Dermis blood vessel endothelial cell (primary cell): ENCODE results near the gene GDF7. TPM values are rescaled to one million over a fixed set of nuclear protein-coding genes. Genes with fewer than 3 reads are reported as not detected.
A peak's percentile ranks its signal among the peaks of the same experiment; 100 is the strongest.

ENCODE experiments used
- DNase-seq: peaks from one replicate; pipeline ENCODE4 v3.0.0; 2010
- total RNA-seq: library from RNA; depleted of rRNA; stranded (reverse); fragments of >200 nt; gene quantifications from 2 replicates; pipeline ENCODE4 v1.2.3, GENCODE V29; 2014

Gene GDF7
- total RNA-seq: 5.4 and 28.1 TPM in 2 replicates

DNA sequence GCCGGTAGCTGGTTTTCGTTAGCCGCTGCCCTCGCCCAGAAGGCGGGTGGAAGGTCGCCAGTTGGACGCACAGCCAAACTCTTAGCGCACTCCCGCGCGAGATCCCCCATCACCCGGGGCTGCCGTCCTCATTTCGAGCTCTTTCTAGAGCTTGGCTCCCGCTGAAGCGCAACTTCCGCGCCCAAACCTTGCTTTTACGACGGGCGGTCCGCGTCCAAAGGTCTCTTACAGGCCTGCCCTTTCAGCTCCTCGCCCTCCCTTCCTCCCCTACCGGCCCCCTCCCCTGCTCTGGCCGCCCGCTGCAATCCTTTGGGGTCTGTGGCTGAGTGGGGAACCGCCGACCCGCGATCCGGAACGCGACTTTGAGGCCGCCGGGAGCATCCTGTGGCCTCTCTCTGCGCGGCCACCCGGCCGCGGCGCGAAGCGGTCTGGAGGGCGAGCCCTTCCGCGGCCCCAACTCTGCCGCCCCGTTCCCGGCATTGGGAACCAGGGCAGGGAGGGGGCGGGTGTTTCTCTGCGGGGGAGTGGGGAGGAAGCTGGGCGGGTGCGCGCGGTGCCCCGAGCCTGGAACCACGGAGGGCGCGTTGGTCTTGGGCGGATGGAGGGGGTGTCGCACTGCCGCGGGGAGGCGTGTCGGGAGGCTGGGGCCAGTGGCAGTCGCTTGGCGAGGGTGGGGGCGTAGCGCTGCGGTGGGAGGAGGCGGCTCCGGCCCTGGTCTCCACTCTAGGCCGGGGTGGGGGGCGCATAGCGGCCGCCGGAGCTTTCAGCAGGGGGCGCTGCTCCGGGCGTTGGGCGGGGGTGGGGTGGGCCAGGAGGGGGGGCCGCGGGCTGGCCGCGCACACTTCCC is at the start of gene GDF7:
GDF7 (plus strand) TSS at position 841 of the 847 bp plus-strand sequence. CDS start 96 bp downstream, outside the sequence.
- peak; percentile 38 for DNase-seq

DNA sequence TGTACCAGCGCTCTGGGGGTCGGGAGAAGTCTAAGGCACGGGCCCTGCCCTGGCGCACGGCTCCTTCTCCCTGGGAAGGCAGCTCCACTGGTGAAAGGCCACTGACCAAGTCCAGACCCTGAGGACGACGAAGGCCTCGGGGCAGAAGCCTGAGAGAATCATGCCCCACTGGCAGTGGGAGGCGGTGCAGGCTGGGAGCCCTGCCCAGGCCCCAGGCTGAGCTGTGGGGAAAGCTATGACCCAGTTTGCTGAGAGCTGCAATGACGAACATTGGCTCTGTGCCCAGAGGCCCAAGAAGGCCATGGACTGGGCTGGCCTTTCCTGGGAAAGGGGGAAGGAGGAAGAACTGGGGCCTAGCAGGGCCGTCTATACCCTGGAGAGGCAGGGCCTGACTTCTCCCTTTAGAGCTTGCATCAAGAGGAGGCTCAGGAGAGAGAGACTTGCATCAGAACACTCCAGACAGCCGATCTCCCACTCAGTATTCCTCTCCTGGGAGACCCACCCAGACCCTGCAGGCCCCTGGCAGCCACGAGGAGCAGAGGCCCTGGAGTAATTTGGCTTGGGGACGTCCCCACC is 49.0 kb upstream of the GDF7 start:
- peak; percentile 97 for DNase-seq

DNA sequence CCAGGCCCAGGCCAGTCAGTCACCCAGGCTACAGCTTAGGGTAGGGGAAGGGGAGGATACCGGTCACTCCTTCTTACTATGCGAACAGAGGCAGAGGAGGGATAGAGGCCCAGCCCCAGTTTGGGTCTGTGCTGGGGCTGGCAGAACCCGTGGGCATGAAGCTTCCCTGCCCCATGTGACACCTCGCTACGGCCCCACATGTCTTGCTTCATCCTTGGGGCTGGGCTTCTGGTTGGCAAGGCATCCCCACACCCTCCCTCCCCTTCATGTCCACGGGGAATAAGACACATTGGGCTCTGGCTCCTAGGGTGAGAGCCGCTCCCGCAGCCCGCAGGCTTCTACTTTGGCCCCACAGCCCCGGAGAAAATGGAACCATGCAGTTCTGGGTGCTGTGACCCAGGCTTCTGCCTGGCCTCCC is 48.5 kb upstream of the GDF7 start:
- no peak for DNase-seq

DNA sequence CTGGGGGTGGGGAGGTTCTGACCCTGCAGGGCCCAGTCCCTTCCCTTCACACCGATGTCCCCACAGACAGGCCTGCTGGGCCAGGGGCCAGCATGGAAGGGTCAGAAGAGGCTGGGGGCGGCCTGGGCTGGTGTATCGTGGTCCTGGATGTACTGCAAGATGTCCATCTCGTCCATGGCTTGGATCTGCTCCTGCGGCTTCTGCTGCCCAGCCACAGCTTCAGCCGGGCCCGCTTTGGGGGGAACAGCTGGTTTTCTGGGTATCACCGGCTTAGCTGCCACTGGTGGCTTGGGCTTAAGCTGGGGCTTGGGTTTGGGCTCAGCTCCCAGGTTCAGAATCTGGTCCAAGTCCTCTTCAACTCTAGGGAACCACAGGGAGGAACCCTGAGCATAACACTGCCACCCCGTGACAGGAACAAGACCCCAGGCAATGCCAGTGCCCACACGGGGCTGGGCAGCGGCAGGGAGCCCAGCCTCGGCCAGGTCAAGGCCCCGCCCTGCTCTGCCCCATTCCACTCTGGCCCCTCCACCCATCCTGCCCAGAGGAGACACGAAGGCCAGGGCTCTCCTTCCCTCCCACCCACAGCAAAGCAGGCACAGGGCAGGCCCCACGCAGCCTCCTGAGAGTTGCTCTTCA is 47.9 kb upstream of the GDF7 start:
- no peak for DNase-seq

DNA sequence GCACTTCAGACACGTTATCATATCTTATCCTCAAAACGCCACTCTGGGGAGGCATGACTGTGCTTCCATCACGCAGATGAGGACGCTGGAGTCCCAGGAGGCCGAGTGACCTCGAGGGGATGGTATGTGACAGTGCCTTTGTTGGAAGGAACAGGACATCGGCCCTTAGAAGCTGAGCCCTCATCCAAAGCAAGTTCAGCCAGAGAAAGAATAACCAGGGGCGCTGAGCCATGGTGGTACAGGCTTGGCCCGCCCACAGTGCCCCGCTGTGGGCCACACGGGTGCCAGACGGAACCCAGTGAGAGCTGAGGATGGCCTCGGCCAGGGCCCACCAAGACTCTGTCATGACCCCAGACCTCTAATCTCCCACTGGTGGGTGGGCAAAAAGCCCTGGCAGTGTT is 47.3 kb upstream of the GDF7 start:
- no peak for DNase-seq

DNA sequence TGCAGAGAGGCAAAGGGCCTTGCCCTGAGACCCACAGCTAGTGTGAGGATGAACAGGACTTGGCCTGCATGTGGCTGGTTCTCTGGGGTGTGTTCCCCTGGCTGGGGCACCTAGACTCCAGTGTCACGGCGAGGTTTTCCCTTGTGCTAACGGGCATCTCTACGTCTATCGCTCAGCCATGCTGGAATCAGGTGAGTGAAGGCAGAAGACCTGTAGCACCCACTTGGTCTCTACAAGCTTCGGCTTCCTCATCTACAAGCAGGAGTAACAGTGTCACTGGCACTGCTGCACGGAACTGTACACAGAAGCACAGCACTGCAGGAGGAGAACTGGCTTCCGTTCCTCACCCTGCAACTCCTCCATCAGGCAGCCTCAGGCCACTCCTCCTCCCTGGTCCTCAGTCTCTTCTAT is 46.7 kb upstream of the GDF7 start:
- DNase-seq: no peak

DNA sequence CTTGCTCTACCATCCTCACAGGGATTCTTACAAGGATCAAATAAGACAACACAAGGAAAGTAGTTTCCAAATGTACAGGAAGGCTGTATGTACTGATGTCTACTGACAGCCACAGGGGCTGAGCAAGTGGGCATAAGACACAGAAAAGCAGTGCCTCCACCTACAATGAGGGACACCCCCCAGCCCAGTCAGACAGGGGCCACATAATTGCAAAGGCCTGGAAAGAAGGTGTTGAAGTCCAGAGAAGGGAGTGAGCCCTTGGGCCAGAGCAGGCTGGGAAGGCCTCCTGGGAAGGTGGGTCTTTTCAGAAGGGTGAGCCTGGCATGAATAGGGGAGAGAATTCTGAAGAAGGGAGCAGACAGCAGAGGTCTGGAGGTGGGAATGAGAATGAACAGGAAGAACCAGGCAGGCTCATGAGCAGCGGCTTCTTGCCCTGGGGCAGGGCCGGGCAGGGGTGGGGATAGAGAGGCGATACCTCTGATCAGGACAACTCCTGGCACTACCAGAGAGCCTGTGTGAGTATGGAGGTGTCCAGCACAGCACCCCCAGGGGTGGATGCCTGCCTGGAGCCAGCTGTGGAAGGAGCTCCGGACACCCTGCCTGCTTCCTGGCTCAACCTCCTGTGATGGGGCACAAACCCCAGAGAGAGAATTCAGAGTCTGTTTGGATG is 46.1 kb upstream of the GDF7 start:
- DNase-seq: no peak

DNA sequence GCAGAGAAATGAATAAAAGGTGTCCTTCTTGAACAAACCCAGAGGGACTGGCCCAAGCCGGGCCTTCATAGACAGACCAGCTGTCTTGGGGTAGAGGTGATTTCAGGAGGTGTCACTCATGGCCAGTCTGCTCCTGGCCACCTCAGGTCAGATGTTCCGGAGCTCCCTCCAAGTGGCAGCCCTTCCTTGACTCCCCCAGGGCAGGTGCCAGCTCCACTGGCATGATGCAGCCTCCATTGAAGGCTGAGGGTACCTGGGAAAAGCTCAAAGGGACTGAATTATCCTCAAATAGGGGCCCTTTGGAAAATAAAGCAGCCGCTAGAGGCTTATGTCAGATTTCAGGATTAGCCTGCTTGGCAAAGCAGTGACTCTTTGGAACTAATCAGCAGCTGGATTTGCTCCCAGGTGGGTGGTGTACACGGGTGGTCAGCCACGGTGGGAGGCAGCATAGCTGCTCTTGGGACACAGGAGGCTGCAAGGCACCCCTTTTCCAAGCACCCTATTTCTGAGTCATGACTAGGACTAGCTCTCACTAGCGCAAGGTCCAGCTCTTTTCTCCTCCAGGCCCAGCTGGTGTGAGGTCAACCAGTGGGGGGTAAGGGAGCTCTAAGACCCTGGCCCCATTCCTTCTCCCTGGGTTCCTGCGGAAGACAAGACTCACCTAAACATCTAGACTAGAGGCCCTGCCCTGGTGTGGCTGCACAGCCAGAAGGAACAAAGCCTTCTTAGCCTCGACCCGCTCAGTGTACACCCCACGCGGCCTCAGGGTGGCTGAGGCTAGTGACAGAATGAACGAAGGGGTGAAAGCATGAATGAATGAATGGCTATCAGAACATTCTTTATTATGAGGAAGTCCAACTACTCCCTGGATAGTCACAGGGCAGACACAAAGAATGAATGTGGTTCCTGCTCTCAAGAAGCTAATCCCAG is 45.3 kb upstream of the GDF7 start:
- DNase-seq: no peak

DNA sequence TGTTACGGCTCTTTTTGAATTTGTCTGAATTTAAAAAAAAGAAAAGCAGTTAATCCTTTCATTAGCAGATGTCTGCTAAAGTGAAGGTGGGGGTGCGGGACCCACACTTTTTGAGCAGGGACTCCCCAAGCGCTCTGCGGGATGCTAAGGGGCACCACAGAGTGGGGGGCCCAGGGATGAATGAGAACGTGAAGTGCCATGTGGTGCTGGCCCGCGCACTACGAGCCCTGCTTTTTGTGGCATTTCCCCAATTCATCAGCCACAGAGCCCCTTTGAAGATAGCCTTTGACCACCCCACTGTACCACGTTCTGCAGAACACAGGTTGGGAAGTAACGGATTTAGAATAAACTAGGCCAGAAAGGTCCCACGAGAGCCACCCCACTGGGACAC is 44.7 kb upstream of the GDF7 start:
- no peak for DNase-seq

DNA sequence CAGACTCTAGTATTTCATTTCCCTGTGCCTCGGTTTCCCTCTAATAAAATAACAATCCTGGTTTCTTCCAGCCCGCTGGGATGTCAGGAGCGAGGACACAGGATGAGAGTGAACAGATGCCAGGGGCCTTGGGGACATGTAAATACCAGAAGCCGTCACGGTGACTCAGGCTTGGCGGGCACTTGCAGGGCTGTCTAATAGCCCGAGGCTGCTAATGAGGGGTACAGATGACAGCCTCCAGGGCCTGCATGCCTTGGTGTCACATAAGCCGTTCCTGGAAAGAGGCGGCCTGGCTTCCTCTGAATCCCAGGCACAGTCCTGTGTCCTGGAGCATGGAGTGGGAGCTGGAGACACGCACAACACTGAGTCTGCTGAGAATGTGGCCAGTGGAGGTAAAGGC is 44.2 kb upstream of the GDF7 start:
- DNase-seq: no peak

DNA sequence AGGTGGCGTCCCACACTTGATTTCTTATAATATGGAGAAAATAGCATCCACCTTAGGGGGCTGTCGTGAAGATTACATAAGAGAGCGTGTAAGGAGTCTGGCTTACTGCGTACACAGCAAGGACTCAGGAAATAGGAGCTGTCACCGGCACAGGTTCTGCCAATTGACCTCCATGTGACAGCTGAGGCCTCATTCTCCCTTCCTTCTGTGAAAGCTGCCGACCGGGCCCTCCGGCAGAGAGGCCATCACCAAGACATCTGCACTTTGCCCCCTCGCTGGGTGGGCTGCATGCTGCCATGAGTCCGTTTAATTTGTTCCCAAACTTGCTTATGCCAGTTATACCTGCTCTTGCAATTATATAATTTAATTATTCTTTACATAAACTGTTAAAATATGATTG is 43.7 kb upstream of the GDF7 start:
- no peak for DNase-seq

DNA sequence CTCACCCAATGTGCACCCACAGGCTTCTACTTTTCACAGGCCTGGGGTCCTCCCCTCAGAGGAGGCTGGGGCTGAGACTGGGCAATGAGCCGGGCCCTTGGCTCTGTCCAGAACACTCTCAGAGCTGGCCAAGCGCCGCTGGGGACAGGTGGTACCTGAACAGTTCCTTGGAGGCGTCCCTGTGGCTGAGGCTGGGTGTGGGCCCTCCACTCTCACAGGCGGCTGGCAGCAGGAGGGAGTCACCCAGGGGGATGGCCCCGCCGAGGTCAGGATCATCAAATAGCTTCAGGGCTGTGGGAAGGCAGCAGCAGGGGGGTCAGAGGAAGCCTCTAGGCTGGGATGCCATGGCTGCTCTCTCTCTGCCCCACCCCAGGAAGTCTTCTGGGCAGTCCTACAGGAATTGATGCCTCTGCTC is 43.2 kb upstream of the GDF7 start:
- no peak for DNase-seq

DNA sequence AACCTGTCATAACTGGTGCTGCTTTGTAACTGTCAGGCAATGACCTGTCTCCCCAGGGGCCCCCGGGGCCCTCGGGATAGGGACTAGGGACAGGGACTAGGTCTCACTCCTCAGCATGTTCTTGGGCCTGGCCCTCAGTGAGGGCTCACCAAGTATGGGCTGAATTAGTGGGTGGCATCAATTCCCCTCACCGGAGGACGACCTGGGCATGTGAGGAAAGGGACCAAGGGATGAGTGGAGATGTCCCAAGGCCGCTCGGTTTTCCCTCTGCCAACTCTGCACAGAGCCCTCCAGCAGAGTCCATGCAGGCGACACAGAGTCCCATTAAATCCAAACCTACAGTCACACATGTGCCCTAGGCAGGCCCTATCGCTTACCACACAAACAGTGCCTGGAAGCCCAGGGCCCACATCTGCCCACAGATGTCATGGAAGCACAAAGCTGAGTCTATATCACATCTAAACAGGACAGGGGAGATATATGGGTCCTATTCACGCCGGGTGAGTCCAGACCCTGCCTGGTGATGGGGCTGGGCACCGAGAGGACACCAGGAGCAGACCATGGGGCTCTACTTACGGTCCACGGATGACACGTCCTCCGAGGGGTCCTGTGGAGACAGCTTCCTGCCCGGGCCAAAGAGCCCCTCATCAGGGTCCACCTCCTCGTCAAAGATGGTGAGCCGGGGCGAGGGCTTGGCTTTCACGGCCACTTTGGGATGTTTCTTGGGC is 42.6 kb upstream of the GDF7 start:
- no peak for DNase-seq

DNA sequence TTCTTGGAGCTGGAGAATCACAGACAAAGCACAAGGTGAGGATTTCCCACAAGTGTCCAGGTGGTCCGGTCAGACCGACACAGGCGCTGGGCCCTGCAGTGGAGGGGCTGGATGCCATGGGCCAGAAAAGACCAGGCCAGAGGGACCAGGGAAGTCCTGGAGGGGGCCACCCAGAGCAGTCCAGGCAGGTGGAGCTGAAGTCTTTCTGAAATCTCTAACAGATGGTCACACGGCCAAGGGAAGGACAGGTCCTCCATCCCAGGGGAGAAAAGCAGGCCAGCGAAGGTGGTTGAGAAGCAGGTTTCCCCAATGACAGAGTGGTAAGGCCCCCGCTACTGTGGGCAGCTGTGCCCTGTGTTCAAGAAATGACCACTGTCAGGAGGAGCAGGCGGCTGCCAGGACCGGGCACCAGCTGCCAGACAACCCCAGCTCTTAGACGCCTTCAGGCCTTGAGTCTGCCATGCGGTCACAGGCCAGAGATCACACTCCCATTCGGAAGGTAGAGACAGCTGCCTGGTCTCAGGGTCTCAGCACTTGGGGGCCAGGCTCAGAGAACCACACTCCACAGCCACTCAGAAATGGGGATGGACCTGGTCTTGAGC is 42.0 kb upstream of the GDF7 start:
- DNase-seq: no peak

DNA sequence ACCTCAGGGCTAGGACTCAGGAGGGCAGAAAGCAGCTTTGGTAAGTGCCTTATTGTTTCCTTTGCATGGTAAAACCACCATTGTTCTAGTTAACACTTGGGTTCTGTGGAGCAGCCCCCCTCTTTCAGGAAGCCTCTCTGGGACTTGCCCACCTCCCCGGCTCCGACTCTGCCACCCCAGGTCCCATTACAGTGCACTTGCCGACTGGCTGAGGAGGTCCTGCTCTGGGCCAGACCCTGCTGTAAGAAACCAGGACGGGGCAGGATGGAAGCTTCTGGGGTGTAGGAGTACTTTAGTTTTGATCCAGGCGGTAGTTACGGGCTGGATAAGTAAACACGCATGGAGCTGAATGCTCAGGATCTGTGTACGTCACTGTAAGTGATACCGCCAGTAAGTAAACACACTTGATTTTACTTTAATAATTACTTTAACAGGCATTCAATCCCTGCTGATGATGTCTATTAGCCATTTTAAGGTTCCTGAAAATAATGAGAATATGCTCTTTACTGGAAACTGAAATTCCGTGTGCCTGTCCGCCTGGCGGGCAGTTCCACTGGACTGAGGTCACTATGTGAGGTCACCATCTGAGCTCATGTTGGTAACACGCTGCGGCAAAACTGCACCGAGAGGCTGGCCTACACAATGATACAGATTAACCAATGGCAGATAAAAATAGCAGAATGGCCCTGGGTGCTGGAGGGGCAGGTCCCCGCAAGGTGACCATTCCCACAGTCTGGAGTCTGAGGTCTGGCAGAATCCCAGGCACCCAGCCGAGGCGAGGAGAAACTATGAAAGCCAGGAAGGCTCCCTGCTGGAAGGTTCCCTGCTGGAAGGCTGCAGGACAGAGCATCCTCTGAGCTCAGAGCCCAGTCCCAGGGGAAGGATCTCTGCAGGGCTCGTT is 41.2 kb upstream of the GDF7 start:
- DNase-seq: no peak

DNA sequence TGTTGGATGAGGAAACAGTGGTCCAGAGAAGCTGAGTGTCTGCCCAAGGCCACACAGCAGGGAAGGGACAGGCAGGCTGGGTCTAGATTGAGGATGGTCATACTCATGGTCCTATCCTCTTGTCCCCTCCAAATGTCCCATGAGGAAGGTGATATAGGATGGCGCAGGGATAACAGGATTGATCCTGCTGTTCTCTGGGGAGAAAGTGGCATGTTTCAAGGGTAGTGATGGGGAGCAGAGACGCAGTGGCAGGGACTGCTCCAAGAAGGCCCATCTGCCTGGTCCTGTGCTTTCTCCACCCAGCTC is 40.6 kb upstream of the GDF7 start:
- no peak for DNase-seq

DNA sequence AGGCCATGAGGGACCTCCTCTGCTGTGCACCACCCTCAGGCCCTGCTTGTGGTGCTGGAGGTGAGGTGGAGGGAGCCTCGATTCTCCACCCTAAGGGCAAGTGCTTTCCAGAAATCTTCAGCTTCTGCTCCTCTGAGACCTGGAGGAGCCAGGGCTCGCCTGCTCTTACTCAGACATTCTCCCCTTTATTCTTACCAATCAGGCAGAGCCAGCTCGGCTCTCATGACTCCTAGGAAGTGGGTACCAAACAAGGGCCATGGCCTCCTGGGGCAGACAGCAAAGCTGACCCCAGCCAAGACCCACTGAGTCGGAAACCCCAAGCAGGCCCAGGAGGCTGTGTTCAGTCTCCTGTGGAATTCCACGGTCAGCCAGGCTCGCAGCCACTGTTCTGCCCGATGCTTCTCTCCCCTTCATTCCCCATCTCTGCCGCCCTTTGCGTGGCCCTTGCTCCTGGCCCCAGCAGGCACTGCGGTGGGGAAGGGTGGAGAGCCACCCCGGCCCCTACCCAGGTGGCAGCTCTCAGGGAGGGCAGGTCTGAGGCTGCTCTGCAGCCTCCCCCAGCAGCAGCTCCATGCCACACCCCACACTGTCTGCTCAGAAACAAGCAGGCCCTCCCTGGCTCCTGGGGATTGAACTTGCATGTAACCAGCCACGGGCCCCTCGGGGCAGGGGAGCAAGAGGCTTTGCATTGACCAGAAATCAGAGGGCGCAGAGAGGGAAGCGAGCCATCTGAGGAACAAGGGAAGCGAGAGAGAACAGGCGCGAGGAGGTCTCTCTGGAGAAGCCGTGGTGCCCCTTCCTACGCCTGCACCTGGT is 40.0 kb upstream of the GDF7 start:
- no peak for DNase-seq

DNA sequence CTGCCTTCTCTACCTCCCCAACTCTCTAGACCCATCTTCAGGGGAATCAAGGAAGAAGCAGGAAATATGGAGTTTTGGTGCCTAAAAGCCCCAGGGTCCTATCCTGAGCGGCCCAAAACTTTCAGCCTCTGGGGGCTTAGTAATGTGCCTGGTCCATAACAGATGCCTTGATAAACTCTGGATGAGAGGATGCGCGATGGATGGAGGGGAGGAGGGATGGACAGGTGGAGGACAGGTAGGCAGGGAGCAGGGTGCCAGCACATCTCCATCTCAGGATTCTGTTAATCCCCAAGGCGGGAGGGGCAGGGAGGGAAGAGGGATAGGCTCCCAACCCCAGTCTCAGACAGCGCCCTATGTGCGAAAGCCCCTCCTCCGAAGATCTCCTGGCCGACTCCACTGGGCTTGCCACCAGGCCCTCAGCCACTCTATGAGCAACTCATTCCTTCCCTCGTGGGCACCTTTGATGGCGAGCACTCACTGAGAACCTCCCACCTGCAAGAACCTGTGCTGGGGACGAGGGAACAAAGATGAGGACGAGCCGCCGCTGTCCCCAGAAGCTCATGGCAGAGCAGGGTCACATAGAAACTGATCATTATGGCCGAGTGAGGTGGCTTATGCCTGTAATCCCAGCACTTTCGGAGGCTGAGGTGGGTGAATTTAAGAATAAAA is 39.1 kb upstream of the GDF7 start:
- DNase-seq: no peak

DNA sequence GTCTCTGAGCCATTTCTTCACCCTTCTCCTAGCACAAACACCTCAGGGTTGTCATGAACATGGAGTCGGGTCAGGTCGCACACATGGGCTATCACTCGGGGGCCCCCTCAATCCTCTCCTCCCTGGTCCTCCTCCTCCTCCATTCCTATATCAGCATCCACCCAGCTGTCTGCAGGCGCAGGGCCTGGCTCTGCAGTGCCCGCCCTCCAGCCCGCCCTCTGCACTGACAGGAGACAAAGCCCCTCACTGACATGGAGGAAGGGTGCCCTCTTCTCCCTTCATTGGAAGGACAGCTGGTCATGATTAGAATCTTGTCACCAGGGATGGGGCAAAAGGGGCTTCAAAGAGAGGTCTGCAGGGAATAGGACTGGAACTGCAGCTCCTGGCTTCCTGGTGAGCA is 37.8 kb upstream of the GDF7 start:
- DNase-seq: no peak
